HEK293T (cell line): ENCODE measurements around the gene C6orf120.

Experiments
- CTCF ChIA-PET: fragments of 350-600 bp; formaldehyde crosslinking; extraction: SDS; loops from one replicate; lab custom pipeline; 2021; ENCODE audit warnings: antibody characterized with exemption, inconsistent platforms; lab: Yijun Ruan, JAX
- POLR2A ChIA-PET: fragments of 350-600 bp; formaldehyde crosslinking; extraction: SDS; loops from one replicate; lab custom pipeline; 2020; ENCODE audit warnings: antibody characterized with exemption, inconsistent platforms; lab: Yijun Ruan, JAX
- DNase-seq: peaks from one replicate; pipeline ENCODE4 v3.0.0; 2012; ENCODE audit warnings: mixed read lengths; ENCODE audit errors: extremely low spot score
- ARNT ChIP-seq: fragments of 450-650 bp; IDR thresholded peaks from 2 replicates; pipeline ENCODE4 v1.6.1; 2017; ENCODE audit warnings: mild to moderate bottlenecking
- BHLHE40 ChIP-seq: fragments of 450-650 bp; IDR thresholded peaks from 2 replicates; pipeline ENCODE4 v1.6.1; 2016; ENCODE audit warnings: mild to moderate bottlenecking, moderate library complexity, borderline replicate concordance
- CTBP1 ChIP-seq: fragments of 450-650 bp; IDR thresholded peaks from 2 replicates; pipeline ENCODE4 v1.6.1; 2016; ENCODE audit warnings: borderline replicate concordance
- ELF4 ChIP-seq: fragments of 450-650 bp; IDR thresholded peaks from 2 replicates; pipeline ENCODE4 v1.6.1; 2017; ENCODE audit warnings: antibody characterized with exemption
- FOXA1 ChIP-seq: fragments of 450-650 bp; IDR thresholded peaks from 2 replicates; pipeline ENCODE4 v1.6.1; 2016; ENCODE audit warnings: mild to moderate bottlenecking
- FOXK2 ChIP-seq: fragments of 450-650 bp; IDR thresholded peaks from 2 replicates; pipeline ENCODE4 v1.6.1; 2016; ENCODE audit warnings: mild to moderate bottlenecking
- FOXM1 ChIP-seq: fragments of 450-650 bp; IDR thresholded peaks from 2 replicates; pipeline ENCODE4 v1.6.1; 2017; ENCODE audit warnings: mild to moderate bottlenecking, borderline replicate concordance
- HDGF ChIP-seq: fragments of 450-650 bp; IDR thresholded peaks from 2 replicates; pipeline ENCODE4 v1.6.1; 2017; ENCODE audit warnings: antibody characterized with exemption, borderline replicate concordance
- L3MBTL2 ChIP-seq: fragments of 450-650 bp; conservative IDR thresholded peaks from 2 replicates; pipeline ENCODE4 v1.6.1; 2016; ENCODE audit warnings: mild to moderate bottlenecking
- LEF1 ChIP-seq: fragments of 450-650 bp; IDR thresholded peaks from 2 replicates; pipeline ENCODE4 v1.6.1; 2017; ENCODE audit warnings: mild to moderate bottlenecking, borderline replicate concordance
- NFRKB ChIP-seq: fragments of 450-650 bp; IDR thresholded peaks from 2 replicates; pipeline ENCODE4 v1.6.1; 2016; ENCODE audit warnings: mild to moderate bottlenecking, moderate library complexity
- SP1 ChIP-seq: fragments of 450-650 bp; IDR thresholded peaks from 2 replicates; pipeline ENCODE4 v1.6.1; 2017
- SUZ12 ChIP-seq: fragments of 450-650 bp; IDR thresholded peaks from 2 replicates; pipeline ENCODE4 v1.6.1; 2016; ENCODE audit warnings: mild to moderate bottlenecking
- TARDBP ChIP-seq: fragments of 450-650 bp; IDR thresholded peaks from 2 replicates; pipeline ENCODE4 v1.6.1; 2016
- ZNF384 ChIP-seq: fragments of 450-650 bp; IDR thresholded peaks from 2 replicates; pipeline ENCODE4 v1.6.1; 2016
- TF ChIP-seq, protein P1 (sequence below): fragments of 450-650 bp; IDR thresholded peaks from 2 replicates; pipeline ENCODE4 v1.6.1; 2016

Gene C6orf120

DNA sequence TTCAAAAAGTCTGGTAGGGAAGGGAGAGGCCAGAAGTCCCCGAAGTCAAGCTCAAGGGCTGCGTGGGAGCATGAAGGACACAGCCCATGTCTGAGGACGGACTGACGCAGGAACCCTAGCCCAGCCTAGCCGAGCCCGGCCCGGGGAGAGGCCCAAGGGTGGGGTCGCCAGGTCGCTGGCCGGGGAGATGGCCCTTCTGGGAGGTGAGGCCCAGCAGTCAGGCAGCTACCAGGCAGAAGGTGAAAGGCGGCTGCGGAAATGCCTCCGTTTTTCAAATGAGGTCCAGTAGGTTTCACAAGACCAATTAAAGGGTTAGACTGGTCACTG lies 44.7 kb upstream of the C6orf120 start:
- CTCF ChIA-PET = no interaction called here
- TF ChIP-seq, protein P1, sequence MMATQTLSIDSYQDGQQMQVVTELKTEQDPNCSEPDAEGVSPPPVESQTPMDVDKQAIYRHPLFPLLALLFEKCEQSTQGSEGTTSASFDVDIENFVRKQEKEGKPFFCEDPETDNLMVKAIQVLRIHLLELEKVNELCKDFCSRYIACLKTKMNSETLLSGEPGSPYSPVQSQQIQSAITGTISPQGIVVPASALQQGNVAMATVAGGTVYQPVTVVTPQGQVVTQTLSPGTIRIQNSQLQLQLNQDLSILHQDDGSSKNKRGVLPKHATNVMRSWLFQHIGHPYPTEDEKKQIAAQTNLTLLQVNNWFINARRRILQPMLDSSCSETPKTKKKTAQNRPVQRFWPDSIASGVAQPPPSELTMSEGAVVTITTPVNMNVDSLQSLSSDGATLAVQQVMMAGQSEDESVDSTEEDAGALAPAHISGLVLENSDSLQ = no peak
- no peak for TF ChIP-seq L3MBTL2
- no peak for TF ChIP-seq BHLHE40
- TF ChIP-seq NFRKB = no peak
- TF ChIP-seq FOXM1 = no peak
- TF ChIP-seq TARDBP = no peak
- no peak for TF ChIP-seq SP1
- DNase-seq = no peak
- POLR2A ChIA-PET = no interaction called here

DNA sequence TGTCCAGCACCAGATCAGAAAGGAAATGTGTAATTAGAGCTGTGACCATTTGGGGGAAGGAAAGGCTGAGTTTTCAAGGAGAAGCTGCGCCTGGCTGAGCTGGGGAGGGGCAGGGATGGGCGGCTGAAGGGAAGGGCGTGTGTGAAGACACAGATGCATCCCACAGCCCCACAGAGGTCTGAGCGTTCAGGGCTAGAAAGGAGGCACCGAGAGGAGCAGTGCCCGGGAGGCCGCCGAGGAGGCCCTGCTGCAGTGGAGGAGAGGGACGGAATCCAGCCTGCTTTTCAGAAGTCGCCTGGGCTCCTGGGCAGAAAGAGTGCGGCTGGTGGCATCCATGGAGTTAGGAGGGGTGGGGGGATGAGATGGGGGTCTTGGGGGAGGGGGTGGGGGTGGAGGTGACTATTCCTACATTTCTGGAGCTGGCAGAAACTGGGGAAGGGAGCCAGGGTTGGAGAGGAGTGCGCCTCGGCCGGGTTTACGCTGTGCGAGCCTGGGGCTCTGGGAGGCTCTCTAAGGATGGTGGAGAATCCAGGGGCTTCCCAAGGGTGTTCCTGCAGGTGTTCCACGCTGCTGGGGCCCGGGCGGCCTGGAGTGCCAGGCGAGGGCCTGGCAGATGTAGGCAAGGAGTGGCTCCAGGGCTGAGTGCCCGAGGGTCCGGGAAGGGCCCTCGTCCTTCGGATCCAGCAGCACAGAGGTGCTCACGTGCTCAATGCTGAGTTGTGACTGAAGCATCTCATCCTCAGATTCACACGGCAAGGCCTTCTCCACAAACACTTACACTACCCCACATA lies 41.9 kb upstream of the C6orf120 start:
- ChIA-PET CTCF (no interaction called here), POLR2A (no interaction called here)
- TF ChIP-seq FOXA1 (no peak), LEF1 (no peak)
- DNase-seq = no peak

DNA sequence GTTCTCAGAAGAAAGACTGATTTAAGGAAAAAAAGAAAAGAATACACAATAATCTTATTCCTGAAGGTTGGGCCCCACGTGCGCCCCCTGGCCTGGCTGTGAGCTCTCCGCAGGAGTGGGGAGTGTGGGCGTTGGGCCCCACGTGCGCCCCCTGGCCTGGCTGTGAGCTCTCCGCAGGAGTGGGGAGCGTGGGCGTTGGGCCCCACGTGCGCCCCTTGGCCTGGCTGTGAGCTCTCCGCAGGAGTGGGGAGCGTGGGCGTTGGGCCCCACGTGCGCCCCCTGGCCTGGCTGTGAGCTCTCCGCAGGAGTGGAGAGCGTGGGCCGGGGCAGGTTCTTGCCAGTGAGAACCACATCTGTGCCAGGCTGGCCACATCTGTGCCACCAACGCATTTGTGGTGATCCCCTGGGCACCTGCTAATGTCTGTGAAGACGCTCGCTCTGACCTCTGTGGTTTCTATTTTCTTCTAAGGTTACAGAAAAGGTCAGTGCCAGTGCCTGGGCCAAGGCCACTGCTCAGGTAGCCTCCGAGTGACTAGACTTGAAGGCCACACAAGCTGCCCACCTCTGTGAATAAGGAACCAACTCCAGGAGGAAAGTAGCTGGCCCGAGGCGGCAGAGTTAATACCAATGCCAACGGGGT lies 41.1 kb upstream of the C6orf120 start:
- POLR2A ChIA-PET = no interaction called here
- no peak for TF ChIP-seq FOXA1
- no peak for DNase-seq
- CTCF ChIA-PET = no interaction called here

DNA sequence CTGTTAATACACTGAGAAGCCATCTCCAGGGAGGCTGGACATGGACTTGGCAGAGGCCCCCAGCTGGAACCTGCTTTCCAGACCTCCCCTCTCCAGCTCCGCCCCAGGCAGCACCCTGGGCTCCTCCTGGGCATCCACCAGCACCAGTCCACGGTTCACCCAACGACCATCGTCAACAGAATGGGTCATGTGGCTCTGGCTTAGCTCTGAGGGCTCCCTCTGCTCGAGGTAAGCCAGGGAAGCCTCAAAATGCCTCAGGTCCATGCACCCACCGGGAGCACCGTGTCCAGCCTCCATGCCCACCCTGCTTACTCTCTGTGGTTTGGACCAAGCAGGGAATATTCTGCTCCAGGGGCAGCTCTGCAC lies 40.6 kb upstream of the C6orf120 start:
- CTCF ChIA-PET = no interaction called here
- no peak for DNase-seq
- POLR2A ChIA-PET = no interaction called here
- TF ChIP-seq SP1 (no peak), L3MBTL2 (no peak), BHLHE40 (no peak), NFRKB (no peak), ARNT (no peak), TARDBP (no peak), FOXK2 (no peak), LEF1 (no peak)
- TF ChIP-seq, protein P1 = no peak

DNA sequence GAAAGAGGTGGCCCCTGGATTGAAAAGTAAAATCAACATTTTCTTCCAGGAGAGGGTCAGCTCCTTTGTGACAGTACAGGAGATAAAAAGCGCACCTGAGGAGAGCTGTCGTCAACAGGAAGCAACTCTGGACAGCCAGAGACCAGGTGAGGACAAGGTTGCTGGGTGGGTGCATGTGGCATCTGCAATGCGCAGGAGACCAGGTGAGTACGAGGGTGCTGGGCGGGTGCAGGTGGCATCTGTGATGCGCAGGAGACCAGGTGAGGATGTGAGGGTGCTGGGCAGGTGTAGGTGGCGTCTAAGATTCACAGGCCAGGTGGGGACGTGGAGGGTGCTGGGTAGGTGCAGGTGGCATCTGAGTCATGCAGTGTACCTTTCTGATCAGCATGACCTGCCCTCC lies 38.5 kb upstream of the C6orf120 start:
- DNase-seq = no peak
- ChIA-PET CTCF (no interaction called here), POLR2A (no interaction called here)
- no peak for TF ChIP-seq SUZ12
- TF ChIP-seq ELF4 = no peak
- TF ChIP-seq FOXK2 = no peak
- TF ChIP-seq BHLHE40 = no peak
- no peak for TF ChIP-seq L3MBTL2
- no peak for TF ChIP-seq LEF1
- TF ChIP-seq ARNT = no peak
- no peak for TF ChIP-seq ZNF384
- no peak for TF ChIP-seq CTBP1
- no peak for TF ChIP-seq FOXA1
- no peak for TF ChIP-seq NFRKB
- TF ChIP-seq HDGF = no peak
- TF ChIP-seq FOXM1 = no peak
- TF ChIP-seq TARDBP = no peak

DNA sequence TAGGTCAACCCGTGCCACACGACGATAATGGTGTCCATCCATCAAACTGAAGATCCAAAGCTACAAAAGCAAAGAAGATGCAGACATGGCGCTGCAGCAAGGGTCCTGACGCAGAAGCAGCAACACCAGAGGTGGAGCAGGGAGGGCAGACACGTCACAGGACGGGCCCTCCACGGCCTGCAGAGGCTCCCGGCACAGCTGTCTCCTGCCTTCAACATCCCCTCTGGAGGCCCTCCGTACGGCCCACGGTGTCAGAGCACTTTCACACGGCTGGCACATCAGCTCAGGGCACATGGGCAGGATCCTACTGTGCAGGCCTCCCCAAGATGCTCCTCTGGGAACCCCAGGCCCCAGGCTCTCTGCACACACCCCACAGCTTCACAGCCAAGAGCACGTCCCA lies 37.7 kb upstream of the C6orf120 start:
- CTCF ChIA-PET = no interaction called here
- TF ChIP-seq BHLHE40 (no peak), LEF1 (no peak), NFRKB (no peak), ELF4 (no peak), FOXM1 (no peak), HDGF (no peak), ARNT (no peak), TARDBP (no peak), ZNF384 (no peak), CTBP1 (no peak), L3MBTL2 (no peak)
- TF ChIP-seq, protein P1 = no peak
- POLR2A ChIA-PET = no interaction called here
- DNase-seq = no peak

DNA sequence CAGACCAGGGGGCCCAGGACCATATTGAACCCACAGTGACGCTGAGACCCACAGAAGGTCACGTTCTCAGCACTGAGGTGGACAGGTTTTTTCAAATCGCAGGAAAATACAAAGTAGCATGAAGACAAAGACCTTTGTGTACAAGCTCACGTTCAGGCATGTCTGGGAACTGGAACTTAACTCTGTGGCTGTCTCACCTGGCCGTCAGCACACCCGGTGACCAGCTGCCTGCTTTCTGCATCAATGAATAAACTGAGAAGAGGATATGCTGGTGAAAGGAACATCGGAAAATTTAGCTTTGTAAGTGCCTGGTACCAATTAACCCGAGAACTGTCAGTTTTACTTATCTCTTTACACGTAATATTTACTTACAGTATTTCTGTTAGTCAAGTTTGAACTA lies 36.6 kb upstream of the C6orf120 start:
- ChIA-PET POLR2A (no interaction called here), CTCF (no interaction called here)

More for the DNA sequence above, 36.6 kb upstream of the C6orf120 start:
- DNase-seq = no peak
- TF ChIP-seq CTBP1 (no peak), FOXM1 (no peak), ELF4 (no peak), LEF1 (no peak), SP1 (no peak), ZNF384 (no peak), L3MBTL2 (no peak), ARNT (no peak), BHLHE40 (no peak), SUZ12 (no peak), TARDBP (no peak), FOXA1 (no peak), HDGF (no peak), FOXK2 (no peak), NFRKB (no peak)
- TF ChIP-seq, protein P1 = no peak
